ENCODE data around the gene PIGV.

- TF ChIP-seq BHLHE40 (IDR thresholded peaks at IDR 0.05; ENCODE audit: borderline replicate concordance), result no peak
- TF ChIP-seq, protein P1, sequence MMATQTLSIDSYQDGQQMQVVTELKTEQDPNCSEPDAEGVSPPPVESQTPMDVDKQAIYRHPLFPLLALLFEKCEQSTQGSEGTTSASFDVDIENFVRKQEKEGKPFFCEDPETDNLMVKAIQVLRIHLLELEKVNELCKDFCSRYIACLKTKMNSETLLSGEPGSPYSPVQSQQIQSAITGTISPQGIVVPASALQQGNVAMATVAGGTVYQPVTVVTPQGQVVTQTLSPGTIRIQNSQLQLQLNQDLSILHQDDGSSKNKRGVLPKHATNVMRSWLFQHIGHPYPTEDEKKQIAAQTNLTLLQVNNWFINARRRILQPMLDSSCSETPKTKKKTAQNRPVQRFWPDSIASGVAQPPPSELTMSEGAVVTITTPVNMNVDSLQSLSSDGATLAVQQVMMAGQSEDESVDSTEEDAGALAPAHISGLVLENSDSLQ (IDR thresholded peaks at IDR 0.05), result no peak
- no peak for TF ChIP-seq ARNT (IDR thresholded peaks at IDR 0.05)
- no peak for TF ChIP-seq ZNF384 (IDR thresholded peaks at IDR 0.05)
- no peak for TF ChIP-seq FOXM1 (IDR thresholded peaks at IDR 0.05; ENCODE audit: borderline replicate concordance)
- TF ChIP-seq SUZ12 (IDR thresholded peaks at IDR 0.05), result no peak
- no peak for TF ChIP-seq SP1 (IDR thresholded peaks at IDR 0.05)
Measured at GRCh38 chr1:26822737-26823395, 35.1 kb downstream of the PIGV start.
